ENCODE data around the gene JMJD1C.
"Not testable (repeated sequence)": the region's sequence is repeated elsewhere in the genome, so short reads cannot be mapped to it uniquely, and the experiment has no call there.

Gene JMJD1C

GRCh38 chr10:63503395-63503794, 37.6 kb upstream of the JMJD1C start:
- no peak for TF ChIP-seq CTCF (IDR thresholded peaks at IDR 0.05; ENCODE audit: borderline replicate concordance, control extremely low read depth, extremely low read depth, insufficient read depth, missing control alignments)
- DNase-seq (ENCODE audit: low spot score): no peak
- in situ Hi-C loops (cut with MboI; ENCODE audit: low sequenced_read_pairs, unreplicated experiment): no loop called here

- DNase-seq (ENCODE audit: low spot score): no peak
- no peak for TF ChIP-seq CTCF (IDR thresholded peaks at IDR 0.05; ENCODE audit: borderline replicate concordance, control extremely low read depth, extremely low read depth, insufficient read depth, missing control alignments)
- in situ Hi-C loops (cut with MboI; ENCODE audit: low sequenced_read_pairs, unreplicated experiment): no loop called here
Measured at GRCh38 chr10:63502832-63503231, 37.1 kb upstream of the JMJD1C start.

GRCh38 chr10:63501954-63502353, 36.2 kb upstream of the JMJD1C start:
- no peak for TF ChIP-seq CTCF (IDR thresholded peaks at IDR 0.05; ENCODE audit: borderline replicate concordance, control extremely low read depth, extremely low read depth, insufficient read depth, missing control alignments)
- DNase-seq (ENCODE audit: low spot score): no peak
- in situ Hi-C loops (cut with MboI; ENCODE audit: low sequenced_read_pairs, unreplicated experiment): no loop called here

- in situ Hi-C loops (cut with MboI; ENCODE audit: low sequenced_read_pairs, unreplicated experiment); DNase-seq (ENCODE audit: low spot score): not testable (repeated sequence)
Measured at GRCh38 chr10:63500551-63500950, 34.8 kb upstream of the JMJD1C start.

- DNase-seq (ENCODE audit: low spot score): no peak
- no peak for TF ChIP-seq CTCF (IDR thresholded peaks at IDR 0.05; ENCODE audit: borderline replicate concordance, control extremely low read depth, extremely low read depth, insufficient read depth, missing control alignments)
- in situ Hi-C loops (cut with MboI; ENCODE audit: low sequenced_read_pairs, unreplicated experiment): no loop called here
Measured at GRCh38 chr10:63498665-63499064, 32.9 kb upstream of the JMJD1C start.

GRCh38 chr10:63497321-63497720, 31.5 kb upstream of the JMJD1C start:
- DNase-seq (ENCODE audit: low spot score): no peak
- in situ Hi-C loops (cut with MboI; ENCODE audit: low sequenced_read_pairs, unreplicated experiment): no loop called here
- TF ChIP-seq CTCF (IDR thresholded peaks at IDR 0.05; ENCODE audit: borderline replicate concordance, control extremely low read depth, extremely low read depth, insufficient read depth, missing control alignments): no peak

GRCh38 chr10:63496561-63496960, 30.8 kb upstream of the JMJD1C start:
- no peak for TF ChIP-seq CTCF (IDR thresholded peaks at IDR 0.05; ENCODE audit: borderline replicate concordance, control extremely low read depth, extremely low read depth, insufficient read depth, missing control alignments)
- DNase-seq (ENCODE audit: low spot score): no peak
- in situ Hi-C loops (cut with MboI; ENCODE audit: low sequenced_read_pairs, unreplicated experiment): no loop called here

All from GM13976 (cell line).